Sigmoid colon (tissue), 3 donors: Measurements from ENCODE around the gene JDP2.

Source experiments
- CTCF ChIP-seq, 4 experiments: fragments of 450-650 bp in 3 of 4; fragments of 200-600 bp in 1 of 4; IDR thresholded peaks; one replicate each; pipeline ENCODE4 v1.5.1; 2016 to 2019; ENCODE audit warnings: antibody characterized with exemption in 4 of 4, mild to moderate bottlenecking in 3 of 4, moderate library complexity in 2 of 4
- POLR2A ChIP-seq, 2 donors: fragments of 450-650 bp; IDR thresholded peaks; one replicate each; pipeline ENCODE4 v1.6.1; 2016; ENCODE audit warnings: antibody characterized with exemption in 2 of 2, mild to moderate bottlenecking in 2 of 2, moderate library complexity in 2 of 2

GRCh38 chr14:75441728-75442127 lies 13.9 kb downstream of the JDP2 start:
- TF ChIP-seq POLR2A (IDR thresholded peaks at IDR 0.05) (no peak), CTCF (IDR thresholded peaks at IDR 0.05) (no peak)
